NCI-H2081 (cell line): ENCODE results near the gene CELA2B.
"Not testable (repeated sequence)": the region's sequence is repeated elsewhere in the genome, so short reads cannot be mapped to it uniquely, and the experiment has no call there.

Experiments
- DNase-seq, 2 experiments: peaks; one replicate each; lab custom pipeline; 2025; lab: John Stamatoyannopoulos, UW

The CELA2B gene

GRCh38 chr1:15475752-15476314, at the start of gene CELA2B:
CELA2B (plus strand) TSS chr1:15476104; CDS start chr1:15476126, 22 bp downstream.
- no peak for DNase-seq

GRCh38 chr1:15426492-15427279, 49.2 kb upstream of the CELA2B start:
- no peak for DNase-seq

DNA sequence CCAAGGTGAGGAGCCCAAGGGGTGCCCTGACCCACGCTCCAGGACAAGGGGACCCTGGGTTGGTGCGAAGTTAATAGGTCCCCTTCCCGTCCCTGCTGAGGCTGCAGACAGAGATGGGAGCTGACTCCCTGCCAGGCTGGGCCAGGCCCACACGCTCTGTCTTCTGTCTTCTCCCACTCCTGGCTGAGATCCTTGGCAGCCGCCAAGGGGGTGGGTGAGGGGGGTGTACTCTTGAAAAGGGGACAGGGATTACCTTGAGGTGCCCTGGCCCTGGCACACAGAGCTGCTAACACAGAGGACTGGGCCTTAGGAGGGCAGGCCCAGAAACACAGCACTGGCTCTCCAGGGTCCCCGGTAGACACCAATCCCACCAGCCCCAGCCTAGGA, 48.6 kb upstream of the CELA2B start:
- DNase-seq = no peak

DNA sequence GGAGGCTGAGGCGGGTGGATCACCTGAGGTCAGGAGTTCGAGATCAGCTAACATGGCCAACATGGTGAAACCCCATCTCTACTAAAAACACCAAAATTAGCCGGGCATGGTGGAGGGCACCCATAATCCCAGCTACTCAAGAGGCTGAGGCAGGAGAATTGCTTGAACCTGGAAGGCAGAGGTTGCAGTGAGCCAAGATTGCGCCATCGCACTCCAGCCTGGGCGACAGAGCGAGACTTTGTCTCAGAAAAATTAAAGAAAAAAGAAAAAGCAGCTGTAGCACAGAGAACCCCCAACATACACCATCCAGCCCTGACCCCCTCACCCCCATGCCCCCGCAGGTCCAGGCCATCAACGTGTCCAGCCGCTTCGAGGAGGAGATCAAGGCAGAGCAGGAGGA, 47.7 kb upstream of the CELA2B start:
- not testable (repeated sequence) for DNase-seq

- no peak for DNase-seq
Measured at GRCh38 chr1:15428815-15429435, 47.0 kb upstream of the CELA2B start.

DNA sequence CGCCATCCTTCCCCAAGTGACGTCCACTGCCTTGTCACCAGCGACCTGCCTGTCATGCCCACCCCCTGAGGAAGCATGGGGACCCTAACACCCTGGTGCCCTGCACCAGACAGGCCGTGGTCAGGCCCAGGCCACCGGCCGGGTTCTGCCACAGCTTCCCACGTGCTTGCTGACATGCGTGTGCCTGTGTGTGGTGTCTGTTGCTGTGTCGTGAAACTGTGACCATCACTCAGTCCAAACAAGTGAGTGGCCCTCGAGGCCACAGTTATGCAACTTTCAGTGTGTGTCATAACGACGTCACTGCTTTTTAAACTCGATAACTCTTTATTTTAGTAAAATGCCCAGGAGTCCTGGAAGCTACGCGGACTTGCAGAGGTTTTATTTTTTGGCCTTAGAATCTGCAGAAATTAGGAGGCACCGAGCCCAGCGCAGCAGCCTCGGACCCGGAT, 46.2 kb upstream of the CELA2B start:
- DNase-seq = no peak

- peak in 1 of 2 experiments; percentile 6 for DNase-seq
Measured at GRCh38 chr1:15430787-15431570, 44.9 kb upstream of the CELA2B start.

- no peak for DNase-seq
Measured at GRCh38 chr1:15431571-15431948, 44.3 kb upstream of the CELA2B start.

GRCh38 chr1:15432324-15432723, 43.6 kb upstream of the CELA2B start:
- DNase-seq = no peak

DNA sequence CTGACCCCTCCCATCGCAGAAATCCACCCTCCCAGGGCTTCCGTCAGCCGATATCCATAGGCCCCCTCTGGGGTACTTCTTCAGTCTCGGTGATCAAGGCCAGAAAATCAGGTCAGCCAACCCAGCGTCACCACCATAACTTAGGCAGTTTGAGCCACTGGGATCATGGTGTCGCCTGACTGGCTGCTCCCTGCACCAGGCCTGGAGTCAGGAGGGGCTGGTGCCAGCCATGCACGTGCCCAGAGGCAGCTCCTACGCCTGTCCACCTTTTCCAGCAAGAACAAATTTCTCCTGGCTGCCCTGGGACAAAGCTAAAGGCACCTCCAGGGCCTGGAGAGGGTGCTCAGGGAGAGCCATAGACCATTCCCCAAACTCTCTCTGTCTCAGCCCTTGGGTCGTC, 42.4 kb upstream of the CELA2B start:
- DNase-seq = no peak

DNA sequence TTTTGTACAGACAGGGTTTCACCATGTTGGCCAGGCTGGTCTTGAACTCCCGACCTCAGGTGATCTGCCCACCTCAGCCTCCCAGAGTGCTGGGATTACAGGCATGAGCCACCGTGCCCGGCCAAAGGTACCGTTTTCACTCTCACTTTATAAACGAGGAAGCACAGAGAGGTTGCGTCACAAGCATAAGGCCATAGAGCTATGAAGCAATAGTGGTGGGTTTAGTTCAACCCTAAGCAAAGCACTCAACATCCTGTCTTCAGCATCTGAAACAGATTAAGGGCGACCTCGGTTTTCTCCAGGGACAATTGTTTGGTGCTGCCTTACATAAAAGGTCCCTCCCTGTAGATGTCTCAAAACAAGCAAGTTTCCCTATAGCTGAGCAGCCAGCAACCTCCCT, 41.2 kb upstream of the CELA2B start:
- DNase-seq = not testable (repeated sequence)

DNA sequence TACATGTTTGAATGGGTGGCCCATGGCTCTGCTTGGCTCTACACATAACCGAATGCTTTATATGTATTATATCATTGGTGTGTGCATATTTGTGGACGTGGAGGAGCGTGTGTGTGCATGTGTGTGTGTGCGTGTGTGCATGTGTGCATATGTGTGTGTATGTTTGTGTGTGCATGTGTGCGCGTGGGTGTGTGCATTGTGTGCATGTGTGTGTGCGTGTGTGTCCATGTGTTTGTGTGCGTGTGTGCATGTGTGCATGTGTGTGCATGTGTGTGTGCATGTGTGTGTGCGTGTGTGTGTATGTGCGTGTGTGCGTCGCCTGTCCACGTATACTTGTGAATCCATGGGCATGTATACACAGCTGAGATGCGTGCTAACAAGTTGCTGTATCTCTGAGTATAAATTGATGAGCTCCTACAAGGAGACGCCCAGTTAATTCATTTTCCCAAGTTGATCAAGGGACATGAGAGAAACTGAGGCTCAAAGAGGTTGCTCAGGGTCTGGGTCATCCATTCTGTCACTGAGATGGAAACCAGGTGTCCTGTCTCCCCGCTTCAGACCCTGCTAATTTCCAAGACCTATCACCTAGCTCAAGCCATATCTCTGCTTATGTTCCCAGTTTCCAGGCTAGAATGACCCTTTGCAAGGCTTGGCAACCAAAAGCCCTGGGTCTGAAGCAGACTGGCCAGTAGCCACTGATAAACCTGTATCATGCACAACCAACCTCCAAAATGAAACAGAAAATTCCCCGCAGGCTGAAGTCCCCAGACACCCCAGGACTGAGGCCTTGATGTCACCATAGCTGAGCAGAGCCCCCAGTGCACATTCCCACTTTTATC, 40.4 kb upstream of the CELA2B start:
- DNase-seq = no peak

GRCh38 chr1:15436881-15437442, 38.9 kb upstream of the CELA2B start:
- no peak for DNase-seq

GRCh38 chr1:15439325-15439724, 36.6 kb upstream of the CELA2B start:
- no peak for DNase-seq

- no peak for DNase-seq
Measured at GRCh38 chr1:15440357-15440756, 35.5 kb upstream of the CELA2B start.

DNA sequence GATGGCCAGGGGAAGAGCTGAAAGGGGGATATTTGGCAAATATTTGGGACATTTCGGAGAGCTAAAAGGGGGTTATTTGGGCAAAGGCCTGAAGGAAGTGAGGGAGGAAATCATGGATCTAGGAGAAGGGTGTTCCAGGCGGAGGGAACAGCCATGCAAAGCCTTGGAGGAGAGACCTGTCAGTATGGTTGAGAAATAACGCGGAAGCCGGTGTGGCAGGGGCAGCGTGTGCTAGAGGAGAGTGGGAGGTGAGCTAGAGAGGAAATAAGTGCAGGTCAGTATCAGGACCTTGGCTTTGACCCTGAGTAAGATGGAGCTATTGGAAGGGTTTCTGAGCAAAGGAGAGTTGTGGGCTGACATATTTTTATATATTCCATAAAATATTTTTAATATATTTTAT, 34.7 kb upstream of the CELA2B start:
- no peak for DNase-seq

GRCh38 chr1:15442119-15442518, 33.8 kb upstream of the CELA2B start:
- no peak for DNase-seq

GRCh38 chr1:15442759-15443158, 33.1 kb upstream of the CELA2B start:
- no peak for DNase-seq

DNA sequence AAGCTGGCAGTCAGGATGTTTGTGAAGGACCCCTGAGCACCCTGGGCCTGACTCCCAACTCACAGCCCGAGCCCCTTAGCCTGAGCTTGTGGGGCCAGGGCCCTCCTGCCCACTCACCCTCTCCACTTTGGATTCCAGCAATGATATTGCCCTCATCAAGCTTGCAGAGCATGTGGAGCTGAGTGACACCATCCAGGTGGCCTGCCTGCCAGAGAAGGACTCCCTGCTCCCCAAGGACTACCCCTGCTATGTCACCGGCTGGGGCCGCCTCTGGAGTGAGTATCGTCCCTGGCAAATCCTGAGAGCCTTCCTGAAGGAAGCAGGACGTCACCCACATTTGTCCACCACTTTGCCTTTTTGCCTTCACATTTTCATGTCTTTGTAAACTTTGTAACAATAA, 32.6 kb upstream of the CELA2B start:
- no peak for DNase-seq

DNA sequence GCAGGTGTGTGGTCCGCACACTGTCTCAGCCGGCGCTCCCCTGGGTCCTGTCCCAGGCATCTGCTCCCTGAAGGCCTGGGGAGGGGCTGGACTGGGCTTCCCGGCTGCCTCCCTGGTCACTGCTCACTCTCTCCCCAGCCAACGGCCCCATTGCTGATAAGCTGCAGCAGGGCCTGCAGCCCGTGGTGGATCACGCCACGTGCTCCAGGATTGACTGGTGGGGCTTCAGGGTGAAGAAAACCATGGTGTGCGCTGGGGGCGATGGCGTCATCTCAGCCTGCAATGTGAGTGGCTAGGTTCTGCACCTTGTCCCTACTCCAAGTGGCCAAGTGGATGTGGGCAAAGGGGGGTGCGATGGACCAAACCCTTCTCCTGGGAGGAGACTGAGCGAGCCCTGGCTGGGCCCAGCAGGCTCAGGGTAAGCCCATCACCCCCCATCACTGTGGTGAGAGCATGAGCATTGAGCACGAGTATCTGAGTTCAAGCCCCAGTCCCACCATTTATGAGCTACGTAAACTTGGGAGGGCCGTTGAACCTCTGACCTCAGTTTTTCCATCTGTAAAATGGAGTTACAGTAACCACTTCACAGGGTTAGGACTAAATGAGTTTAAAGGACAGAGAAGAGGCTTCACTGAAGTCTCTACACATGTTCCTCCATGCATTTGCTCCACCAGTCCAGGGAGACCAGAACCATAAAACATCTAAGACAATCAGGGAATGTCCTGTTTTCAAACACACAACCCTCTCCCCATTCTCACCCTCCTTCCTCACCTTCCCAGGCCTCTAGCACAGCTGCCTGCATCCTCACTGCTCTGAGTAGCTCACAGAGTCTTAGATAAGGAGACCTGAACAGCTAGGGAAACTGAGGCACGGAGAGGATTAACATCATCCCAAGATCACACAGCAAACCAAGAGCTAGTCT, 31.2 kb upstream of the CELA2B start:
- no peak for DNase-seq
